Smooth muscle cell (in vitro differentiated cells): Measurements from ENCODE around the gene TENT4B. TPM values are rescaled to one million over a fixed set of nuclear protein-coding genes. Genes with fewer than 3 reads are reported as not detected.

ENCODE experiments used
- DNase-seq: peaks from one replicate; lab custom pipeline; 2025; ENCODE audit not compliant: unreplicated experiment; lab: John Stamatoyannopoulos, UW
- H2AFZ ChIP-seq: fragments of 200-600 bp; sonication (generic); 2 replicates; pipeline ENCODE4 v1.6.0; 2016; ENCODE audit warnings: antibody characterized with exemption, low read depth, mild to moderate bottlenecking
- H3F3A ChIP-seq: fragments of 200-600 bp; sonication (generic); 2 replicates; pipeline ENCODE4 v1.6.0; 2017; ENCODE audit warnings: antibody characterized with exemption, low read depth
- H3K27ac ChIP-seq: fragments of 200-600 bp; sonication (generic); 2 replicates; pipeline ENCODE4 v1.5.1; 2016; ENCODE audit warnings: low read depth, mild to moderate bottlenecking
- H3K27me3 ChIP-seq: fragments of 200-600 bp; sonication (generic); 2 replicates; pipeline ENCODE4 v1.6.1; 2016; ENCODE audit warnings: low read depth, mild to moderate bottlenecking
- H3K36me3 ChIP-seq: fragments of 200-600 bp; sonication (generic); 2 replicates; pipeline ENCODE4 v1.5.1; 2016; ENCODE audit warnings: low read depth
- H3K4me1 ChIP-seq: fragments of 200-600 bp; sonication (generic); 2 replicates; pipeline ENCODE4 v1.5.1; 2016; ENCODE audit warnings: low read depth
- H3K4me2 ChIP-seq: fragments of 200-600 bp; sonication (generic); 2 replicates; pipeline ENCODE4 v1.6.0; 2016; ENCODE audit warnings: mild to moderate bottlenecking
- H3K4me3 ChIP-seq: fragments of 200-600 bp; sonication (generic); 2 replicates; pipeline ENCODE4 v1.5.1; 2016; ENCODE audit warnings: mild to moderate bottlenecking
- H3K79me2 ChIP-seq: fragments of 200-600 bp; sonication (generic); 2 replicates; pipeline ENCODE4 v1.6.0; 2016; ENCODE audit warnings: low read depth, mild to moderate bottlenecking
- H3K9ac ChIP-seq: fragments of 200-600 bp; sonication (generic); 2 replicates; pipeline ENCODE4 v1.6.0; 2016; ENCODE audit warnings: low read depth
- H3K9me3 ChIP-seq: fragments of 200-600 bp; sonication (generic); replicated peaks from 2 replicates; pipeline ENCODE4 v1.5.1; 2016; ENCODE audit warnings: low read depth
- H4K20me1 ChIP-seq: fragments of 200-600 bp; sonication (generic); 2 replicates; pipeline ENCODE4 v1.6.0; 2016; ENCODE audit warnings: low read depth
- WGBS: methylation state at CpG from one replicate; pipeline ENCODE4 v1.1.7; 2016; ENCODE audit warnings: low lambda C conversion rate; 5-methylcytosine and 5-hydroxymethylcytosine counted together
- polyA plus RNA-seq: library from polyadenylated mRNA; unstranded; fragments of >200 nt; fragmentation: Nextera tagmentation; extraction: Ambion mirVana; gene quantifications from 2 replicates; pipeline ENCODE4 v1.2.1, GENCODE V29; 2016
- total RNA-seq: library from RNA; depleted of rRNA; stranded (reverse); fragments of >200 nt; gene quantifications from 2 replicates; pipeline ENCODE4 v1.2.3, GENCODE V29; 2014
- TF ChIP-seq, protein P1 (sequence below): fragments of 200-600 bp; sonication (generic); IDR thresholded peaks from 2 replicates; pipeline ENCODE4 v1.5.1; 2017; ENCODE audit warnings: borderline replicate concordance, mild to moderate bottlenecking, antibody characterized with exemption; ENCODE audit not compliant: insufficient read depth, poor library complexity, severe bottlenecking

Gene TENT4B
- total and polyA plus RNA-seq, 2 experiments from 2014 or later, result 2.6 to 8.8 TPM

DNA sequence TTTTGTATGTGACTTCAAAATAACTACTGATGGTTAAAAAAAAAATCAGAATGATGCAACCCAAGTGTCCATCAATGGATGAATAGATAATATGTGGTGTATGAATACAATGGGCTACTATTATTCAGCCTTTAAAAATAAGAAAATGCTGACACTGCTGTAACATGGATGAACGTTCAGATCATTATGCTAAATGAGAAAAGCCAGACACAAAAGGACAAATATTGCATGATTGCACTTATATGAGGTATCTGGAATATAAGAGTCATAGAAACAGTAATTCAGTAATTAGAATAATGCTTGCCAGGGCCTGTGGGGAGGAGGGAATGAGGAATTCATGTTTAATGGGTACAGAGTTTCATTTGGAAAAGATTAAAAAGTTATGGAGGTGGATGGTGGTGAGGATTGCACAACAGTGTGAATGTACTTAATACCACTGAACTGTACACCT is 25.4 kb downstream of the TENT4B start:
- peaks cover 45% of the 10 kb centered on the region for H3K79me2 ChIP-seq
- 89% methylated on average over 1 of the region's 1 CpG for WGBS
- DNase-seq, result no peak
- TF ChIP-seq, protein P1, sequence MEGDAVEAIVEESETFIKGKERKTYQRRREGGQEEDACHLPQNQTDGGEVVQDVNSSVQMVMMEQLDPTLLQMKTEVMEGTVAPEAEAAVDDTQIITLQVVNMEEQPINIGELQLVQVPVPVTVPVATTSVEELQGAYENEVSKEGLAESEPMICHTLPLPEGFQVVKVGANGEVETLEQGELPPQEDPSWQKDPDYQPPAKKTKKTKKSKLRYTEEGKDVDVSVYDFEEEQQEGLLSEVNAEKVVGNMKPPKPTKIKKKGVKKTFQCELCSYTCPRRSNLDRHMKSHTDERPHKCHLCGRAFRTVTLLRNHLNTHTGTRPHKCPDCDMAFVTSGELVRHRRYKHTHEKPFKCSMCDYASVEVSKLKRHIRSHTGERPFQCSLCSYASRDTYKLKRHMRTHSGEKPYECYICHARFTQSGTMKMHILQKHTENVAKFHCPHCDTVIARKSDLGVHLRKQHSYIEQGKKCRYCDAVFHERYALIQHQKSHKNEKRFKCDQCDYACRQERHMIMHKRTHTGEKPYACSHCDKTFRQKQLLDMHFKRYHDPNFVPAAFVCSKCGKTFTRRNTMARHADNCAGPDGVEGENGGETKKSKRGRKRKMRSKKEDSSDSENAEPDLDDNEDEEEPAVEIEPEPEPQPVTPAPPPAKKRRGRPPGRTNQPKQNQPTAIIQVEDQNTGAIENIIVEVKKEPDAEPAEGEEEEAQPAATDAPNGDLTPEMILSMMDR, result no peak
- no peak overlapping the region for H2AFZ ChIP-seq
- no peaks in the 10 kb centered on the region for H3K27me3 ChIP-seq
- H3K27ac ChIP-seq, result no peak overlapping the region
- H3K36me3 ChIP-seq, result no peaks in the 10 kb centered on the region
- H3K4me1 ChIP-seq, result no peaks in the 10 kb centered on the region
- no peak overlapping the region for H3K4me3 ChIP-seq
- H4K20me1 ChIP-seq, result peaks cover 42% of the 10 kb centered on the region
- H3K9me3 ChIP-seq, result no peaks in the 10 kb centered on the region
- no peak overlapping the region for H3K9ac ChIP-seq
- no peaks in the 10 kb centered on the region for H3F3A ChIP-seq
- H3K4me2 ChIP-seq, result no peak overlapping the region

GRCh38 chr16:50182441-50182840 is 29.3 kb downstream of the TENT4B start:
- Histone ChIP-seq H4K20me1 (peaks cover 34% of the 10 kb centered on the region), H3K4me3 (no peak overlapping the region), H3K4me2 (no peak overlapping the region), H3K4me1 (peaks cover 7% of the 10 kb centered on the region), H3K27ac (no peak overlapping the region), H3F3A (no peaks in the 10 kb centered on the region), H2AFZ (no peak overlapping the region), H3K36me3 (no peaks in the 10 kb centered on the region), H3K9ac (no peak overlapping the region), H3K9me3 (no peaks in the 10 kb centered on the region), H3K27me3 (no peaks in the 10 kb centered on the region), H3K79me2 (peaks cover 47% of the 10 kb centered on the region)
- TF ChIP-seq, protein P1, result no peak
- DNase-seq, result no peak

- TF ChIP-seq, protein P1, result no peak
- Histone ChIP-seq H3K27me3 (no peaks in the 10 kb centered on the region), H3K36me3 (no peaks in the 10 kb centered on the region), H2AFZ (no peak overlapping the region), H3K79me2 (peaks cover 47% of the 10 kb centered on the region), H3K4me3 (no peak overlapping the region), H3K4me2 (no peak overlapping the region), H3F3A (no peaks in the 10 kb centered on the region), H3K4me1 (peaks cover 7% of the 10 kb centered on the region), H4K20me1 (peaks cover 32% of the 10 kb centered on the region), H3K9ac (no peak overlapping the region), H3K9me3 (no peaks in the 10 kb centered on the region), H3K27ac (no peak overlapping the region)
- WGBS, result 85% methylated on average over 4 of the region's 4 CpGs
- DNase-seq, result no peak
These were observed 30.2 kb downstream of the TENT4B start for GRCh38 chr16:50183316-50183715.

GRCh38 chr16:50185005-50185505 is 31.9 kb downstream of the TENT4B start:
- H3K27ac ChIP-seq, result no peak overlapping the region
- peaks cover 43% of the 10 kb centered on the region for H4K20me1 ChIP-seq
- WGBS, result 82% methylated on average over 3 of the region's 3 CpGs
- no peak overlapping the region for H3K4me2 ChIP-seq
- peaks cover 12% of the 10 kb centered on the region for H3K4me1 ChIP-seq
- no peaks in the 10 kb centered on the region for H3K36me3 ChIP-seq
- TF ChIP-seq, protein P1, result no peak
- peaks cover 56% of the 10 kb centered on the region for H3K79me2 ChIP-seq
- no peak for DNase-seq
- no peaks in the 10 kb centered on the region for H3K9me3 ChIP-seq
- H2AFZ ChIP-seq, result no peak overlapping the region
- H3K27me3 ChIP-seq, result no peaks in the 10 kb centered on the region
- H3F3A ChIP-seq, result no peaks in the 10 kb centered on the region
- H3K9ac ChIP-seq, result no peak overlapping the region
- H3K4me3 ChIP-seq, result no peak overlapping the region
